Retinal pigment epithelial cell (primary cell): ENCODE measurements around the gene CR1.
"Not testable (repeated sequence)": the region's sequence is repeated elsewhere in the genome, so short reads cannot be mapped to it uniquely, and the experiment has no call there.

ENCODE experiments used
- DNase-seq: peaks from one replicate; pipeline ENCODE4 v3.0.0-alpha.2; 2010; ENCODE audit warnings: low read depth
- H3K4me3 ChIP-seq: 2 replicates; pipeline ENCODE4 v1.5.1; 2011; ENCODE audit warnings: mild to moderate bottlenecking, low read length, control low read depth, moderate library complexity
- TF ChIP-seq, protein P1 (sequence below): conservative IDR thresholded peaks from 2 replicates; pipeline ENCODE4 v1.5.1; 2011; ENCODE audit warnings: low read depth, low read length, control low read depth, inconsistent platforms

CR1 gene

DNA sequence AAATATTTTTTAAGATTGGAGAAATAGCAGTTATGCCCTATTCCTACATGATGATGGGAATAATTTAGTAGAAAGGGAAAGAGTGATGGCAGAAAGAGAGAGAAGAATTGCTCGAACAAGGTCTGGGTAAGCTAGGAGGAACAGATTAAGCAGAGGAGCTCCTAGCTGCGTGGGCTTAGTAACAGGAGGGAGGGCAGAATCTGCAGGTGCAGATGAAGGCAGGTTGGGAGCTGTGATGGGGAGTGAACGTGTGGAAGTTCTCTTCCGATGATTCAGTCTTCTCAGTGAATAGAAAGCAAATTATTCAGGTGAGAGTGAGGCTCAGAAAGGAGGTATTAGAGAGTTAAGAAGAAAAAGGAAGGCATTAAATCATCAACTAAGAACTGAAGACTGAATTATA lies 8.3 kb upstream of the CR1 start:
- no peak for DNase-seq
- no peak overlapping the region for H3K4me3 ChIP-seq
- TF ChIP-seq, protein P1, sequence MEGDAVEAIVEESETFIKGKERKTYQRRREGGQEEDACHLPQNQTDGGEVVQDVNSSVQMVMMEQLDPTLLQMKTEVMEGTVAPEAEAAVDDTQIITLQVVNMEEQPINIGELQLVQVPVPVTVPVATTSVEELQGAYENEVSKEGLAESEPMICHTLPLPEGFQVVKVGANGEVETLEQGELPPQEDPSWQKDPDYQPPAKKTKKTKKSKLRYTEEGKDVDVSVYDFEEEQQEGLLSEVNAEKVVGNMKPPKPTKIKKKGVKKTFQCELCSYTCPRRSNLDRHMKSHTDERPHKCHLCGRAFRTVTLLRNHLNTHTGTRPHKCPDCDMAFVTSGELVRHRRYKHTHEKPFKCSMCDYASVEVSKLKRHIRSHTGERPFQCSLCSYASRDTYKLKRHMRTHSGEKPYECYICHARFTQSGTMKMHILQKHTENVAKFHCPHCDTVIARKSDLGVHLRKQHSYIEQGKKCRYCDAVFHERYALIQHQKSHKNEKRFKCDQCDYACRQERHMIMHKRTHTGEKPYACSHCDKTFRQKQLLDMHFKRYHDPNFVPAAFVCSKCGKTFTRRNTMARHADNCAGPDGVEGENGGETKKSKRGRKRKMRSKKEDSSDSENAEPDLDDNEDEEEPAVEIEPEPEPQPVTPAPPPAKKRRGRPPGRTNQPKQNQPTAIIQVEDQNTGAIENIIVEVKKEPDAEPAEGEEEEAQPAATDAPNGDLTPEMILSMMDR = no peak

DNA sequence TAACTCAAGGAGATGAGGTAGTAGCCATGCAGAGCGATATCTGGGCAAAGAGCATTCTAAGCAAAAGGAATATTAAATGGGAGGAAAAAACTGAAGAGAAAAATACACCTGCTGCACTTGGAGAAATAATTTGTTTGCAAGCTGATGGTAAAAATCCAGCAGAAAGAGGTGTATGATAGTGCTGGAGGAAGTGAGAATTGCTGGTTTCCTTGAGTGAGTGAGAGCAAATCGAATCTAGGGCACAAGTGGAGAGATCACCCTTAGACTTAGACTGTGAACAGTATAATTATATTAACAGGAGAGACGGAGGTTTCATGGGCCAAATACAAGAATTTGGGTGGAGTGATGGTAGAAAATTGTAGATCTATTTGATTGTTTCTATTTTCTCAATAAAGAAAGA lies 2.7 kb upstream of the CR1 start:
- H3K4me3 ChIP-seq = no peak overlapping the region
- no peak for DNase-seq
- TF ChIP-seq, protein P1 = no peak

DNA sequence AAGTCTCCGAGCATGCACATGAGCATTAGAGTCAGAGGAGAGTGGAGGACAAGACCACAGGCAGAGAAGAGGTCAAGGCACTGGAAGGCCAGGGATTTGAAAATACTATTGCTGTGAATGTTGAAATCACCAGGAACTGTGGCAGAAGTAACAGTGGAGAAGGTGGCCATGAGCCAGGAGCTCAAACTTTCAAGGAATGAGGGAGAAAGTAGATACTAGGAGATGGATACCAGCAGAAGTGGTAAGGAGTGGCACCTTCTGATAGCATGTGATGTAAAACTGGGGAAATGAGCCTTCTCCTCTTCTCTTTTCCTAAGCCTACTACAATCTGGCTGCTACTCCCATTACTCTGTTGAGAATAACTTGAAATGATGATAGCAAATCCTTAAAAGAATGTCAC lies 1.8 kb upstream of the CR1 start:
- DNase-seq = no peak
- no peak overlapping the region for H3K4me3 ChIP-seq
- TF ChIP-seq, protein P1 = no peak

DNA sequence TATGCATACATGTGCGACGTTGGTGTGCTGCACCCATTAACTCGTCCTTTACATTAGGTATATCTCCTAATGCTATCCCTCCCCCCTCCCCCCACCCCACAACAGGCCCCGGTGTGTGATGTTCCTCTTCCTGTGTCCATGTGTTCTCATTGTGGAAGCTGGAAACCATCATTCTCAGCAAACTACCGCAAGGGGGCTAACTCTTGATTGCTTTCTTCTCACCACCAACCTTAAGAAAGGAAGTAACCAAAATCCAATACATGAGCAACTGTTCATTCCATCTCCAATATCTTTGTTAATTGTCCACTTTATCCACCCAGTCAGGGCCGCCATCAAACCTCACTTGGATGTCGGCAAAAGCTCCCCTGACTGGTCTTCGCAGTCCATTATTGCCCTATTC lies 676 bp upstream of the CR1 start:
- not testable (repeated sequence) for H3K4me3 ChIP-seq, DNase-seq

DNA sequence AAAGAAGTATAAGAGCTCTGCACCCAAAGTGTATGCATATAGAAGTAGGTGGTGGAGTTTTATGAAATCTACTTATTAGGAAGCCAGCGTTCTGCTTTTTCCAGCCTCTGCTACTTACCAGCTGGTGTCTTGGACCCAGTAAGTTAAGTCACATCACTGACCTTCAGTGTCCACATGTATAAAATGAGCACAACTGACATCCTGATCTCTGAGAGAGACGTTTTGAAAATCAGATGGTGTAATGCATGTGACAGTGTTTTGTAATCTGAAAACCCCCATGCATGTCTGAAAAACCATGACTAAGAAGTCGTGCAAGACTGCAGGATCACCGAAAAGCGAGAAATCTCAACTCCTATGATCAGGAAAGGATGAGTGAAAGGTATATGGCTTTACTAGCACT lies 2.0 kb downstream of the CR1 start:
- DNase-seq = no peak
- no peak overlapping the region for H3K4me3 ChIP-seq
- TF ChIP-seq, protein P1 = no peak

DNA sequence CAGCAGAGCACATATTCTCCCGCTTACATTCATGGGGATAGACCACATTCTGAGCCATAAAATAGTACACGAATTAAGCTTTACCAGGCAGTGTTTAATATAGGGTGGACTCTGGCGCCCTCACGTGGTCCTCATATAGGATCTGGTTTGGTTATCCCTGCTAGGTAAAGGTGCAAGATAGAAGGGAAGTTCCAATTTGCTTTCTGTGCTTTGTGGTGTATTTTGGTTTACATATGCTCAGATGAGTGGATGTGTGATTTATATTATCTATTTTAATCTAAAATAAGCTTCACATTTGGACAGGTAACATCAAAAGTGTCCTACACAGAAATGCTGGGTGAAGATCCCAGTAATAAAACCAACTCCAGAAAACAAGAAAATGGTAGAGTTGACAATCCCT lies 3.6 kb downstream of the CR1 start:
- H3K4me3 ChIP-seq = no peak overlapping the region
- DNase-seq = peak; percentile 24
- TF ChIP-seq, protein P1 = peak; percentile 76

DNA sequence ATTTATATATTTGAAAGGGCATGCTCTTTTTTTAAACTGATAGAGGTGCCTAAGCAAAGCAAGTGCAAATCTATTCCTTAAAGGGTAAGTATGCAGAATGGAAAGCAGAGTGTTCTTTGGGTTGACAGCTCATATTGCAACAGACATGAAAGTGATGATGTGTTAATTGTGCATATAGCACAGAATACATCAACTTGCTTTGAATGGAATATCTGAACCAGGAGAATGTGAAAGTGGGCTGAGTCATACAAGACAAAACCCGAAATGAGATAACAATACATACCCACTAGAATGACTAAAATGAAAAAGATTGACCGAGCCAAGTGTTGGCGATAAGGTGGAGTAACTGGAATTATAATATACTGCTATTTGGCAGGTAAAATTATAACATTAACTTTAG lies 4.3 kb downstream of the CR1 start:
- no peak overlapping the region for H3K4me3 ChIP-seq
- TF ChIP-seq, protein P1 = no peak
- DNase-seq = no peak

DNA sequence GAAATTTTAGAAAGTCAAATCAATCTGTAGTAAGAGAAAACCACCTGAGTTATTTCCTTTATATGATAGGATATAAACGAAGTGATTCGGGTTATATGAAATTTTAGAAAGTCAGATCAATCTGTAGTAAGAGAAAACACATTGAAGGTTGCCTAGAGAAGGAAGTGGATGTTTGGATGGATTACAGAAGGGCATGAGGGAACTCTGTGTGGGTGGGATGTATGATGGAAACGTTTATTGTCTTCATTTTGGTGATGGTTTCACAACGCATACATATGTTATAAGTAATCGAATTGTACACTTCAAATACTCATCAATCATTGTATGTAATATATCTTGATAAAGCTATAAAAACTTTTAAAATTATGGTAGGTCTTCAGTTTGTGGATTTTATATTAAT lies 5.1 kb downstream of the CR1 start:
- no peak for DNase-seq
- TF ChIP-seq, protein P1 = no peak
- no peak overlapping the region for H3K4me3 ChIP-seq
